ENCODE measurements around the gene DDX49.

The DDX49 gene

GRCh38 chr19:18919086-18919899 is at the start of gene DDX49, which contains the start of gene COPE:
Gene DDX49, plus strand, starts transcription at chr19:18919715. Its CDS starts 27 bp downstream, at chr19:18919742.
Gene COPE, minus strand, starts transcription at chr19:18919387. Its CDS starts 39 bp downstream, at chr19:18919348.
- peak; percentile 99 for DNase-seq

GRCh38 chr19:18869781-18870530 is 49.6 kb upstream of the DDX49 start:
- no peak for DNase-seq

- DNase-seq = no peak
These were observed 48.9 kb upstream of the DDX49 start for GRCh38 chr19:18870531-18871172.

- DNase-seq = no peak
These were observed 48.0 kb upstream of the DDX49 start for GRCh38 chr19:18871543-18871942.

GRCh38 chr19:18875726-18876125 is 43.8 kb upstream of the DDX49 start:
- no peak for DNase-seq

GRCh38 chr19:18876865-18877264 is 42.6 kb upstream of the DDX49 start:
- DNase-seq = no peak

- no peak for DNase-seq
These were observed 41.3 kb upstream of the DDX49 start for GRCh38 chr19:18878058-18878797.

GRCh38 chr19:18878858-18879578 is 40.5 kb upstream of the DDX49 start:
- no peak for DNase-seq

- no peak for DNase-seq
These were observed 39.7 kb upstream of the DDX49 start for GRCh38 chr19:18879579-18880373.

GRCh38 chr19:18881491-18881890 is 38.0 kb upstream of the DDX49 start:
- no peak for DNase-seq

GRCh38 chr19:18883526-18884304 is 35.8 kb upstream of the DDX49 start:
- no peak for DNase-seq

- no peak for DNase-seq
These were observed 32.5 kb upstream of the DDX49 start for GRCh38 chr19:18886972-18887371.

GRCh38 chr19:18889949-18890745 is 29.4 kb upstream of the DDX49 start:
- DNase-seq = no peak

- no peak for DNase-seq
These were observed 25.8 kb upstream of the DDX49 start for GRCh38 chr19:18893587-18894253.

GRCh38 chr19:18894254-18895037 is 25.1 kb upstream of the DDX49 start:
- peak; percentile 69 for DNase-seq

- no peak for DNase-seq
These were observed 24.3 kb upstream of the DDX49 start for GRCh38 chr19:18895038-18895823.

- DNase-seq = peak; percentile 21
These were observed 23.6 kb upstream of the DDX49 start, which contains the start of gene CERS1 for GRCh38 chr19:18895824-18896341. Gene CERS1, minus strand, starts transcription at chr19:18896158. Its CDS starts 86 bp downstream, at chr19:18896072.
